Right ventricle myocardium inferior (tissue), 1 donor: ENCODE data around the gene SF3B6. TPM values are rescaled to one million over a fixed set of nuclear protein-coding genes. Genes with fewer than 3 reads are reported as not detected.
"Not testable (repeated sequence)": the region's sequence is repeated elsewhere in the genome, so short reads cannot be mapped to it uniquely, and the experiment has no call there.

ENCODE experiments used
- ATAC-seq: fragments of 200-7000 bp; cut with Tn5 transposase; one replicate; pipeline ENCODE4 v1.9.1; 2020; ENCODE audit warnings: mild to moderate bottlenecking, moderate library complexity
- DNase-seq: peaks from one replicate; pipeline ENCODE4 v3.0.0; 2021; ENCODE audit errors: missing footprints
- intact Hi-C: fragments of 100-400 bp; cut with DNase I; formaldehyde crosslinking; loops from one replicate; pipeline ENCODE4 v1.11.0; 2022
- total RNA-seq: library from RNA; stranded (reverse); fragmentation: NEBNext Ultra II Directional; extraction: Animal tissue kit (Norgen Biotek cat#: 25700); gene quantifications from one replicate; pipeline ENCODE4 v1.2.1, GENCODE V29; 2021
- donor health status: DM: no; HTN: yes; CAD: no; lungs with severe emphysema.

SF3B6 gene
- total RNA-seq, 1 donor from 2014 or later: 53.7 TPM

DNA sequence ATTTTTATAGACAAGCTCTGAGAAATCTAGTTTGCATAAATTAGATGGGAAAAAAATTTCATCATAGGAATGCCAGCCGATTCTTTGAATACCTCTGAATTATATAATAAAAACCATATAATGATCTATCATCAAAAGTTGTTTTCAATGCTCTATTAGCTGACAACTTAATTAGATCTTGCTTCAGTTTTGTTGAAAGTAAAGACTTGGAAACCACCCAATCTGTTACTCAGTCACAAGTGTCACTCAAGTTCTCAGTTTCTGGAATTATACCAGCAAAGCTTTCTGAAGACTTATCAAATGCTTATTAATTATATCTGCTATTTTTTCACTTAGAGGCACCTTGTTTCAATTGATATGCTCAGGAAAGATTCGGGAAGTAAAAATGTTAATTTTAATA lies 25.9 kb upstream of the SF3B6 start:
- ATAC-seq (no peak), DNase-seq (no peak)
- intact Hi-C loops: no loop called here

DNA sequence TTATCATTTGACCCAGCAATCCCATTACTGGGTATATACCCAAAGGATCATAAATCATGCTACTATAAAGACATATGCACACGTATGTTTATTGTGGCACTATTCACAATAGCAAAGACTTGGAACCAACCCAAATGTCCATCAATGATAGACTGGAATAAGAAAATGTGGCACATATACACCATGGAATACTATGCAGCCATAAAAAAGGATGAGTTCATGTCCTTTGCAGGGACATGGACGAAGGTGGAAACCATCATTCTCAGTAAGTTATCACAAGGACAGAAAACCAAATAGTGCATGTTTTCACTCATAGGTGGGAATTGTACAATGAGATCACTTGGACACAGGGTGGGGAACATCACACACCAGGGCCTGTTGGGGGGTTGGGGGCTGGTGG lies 24.6 kb upstream of the SF3B6 start:
- ATAC-seq, intact Hi-C loops, DNase-seq: not testable (repeated sequence)

DNA sequence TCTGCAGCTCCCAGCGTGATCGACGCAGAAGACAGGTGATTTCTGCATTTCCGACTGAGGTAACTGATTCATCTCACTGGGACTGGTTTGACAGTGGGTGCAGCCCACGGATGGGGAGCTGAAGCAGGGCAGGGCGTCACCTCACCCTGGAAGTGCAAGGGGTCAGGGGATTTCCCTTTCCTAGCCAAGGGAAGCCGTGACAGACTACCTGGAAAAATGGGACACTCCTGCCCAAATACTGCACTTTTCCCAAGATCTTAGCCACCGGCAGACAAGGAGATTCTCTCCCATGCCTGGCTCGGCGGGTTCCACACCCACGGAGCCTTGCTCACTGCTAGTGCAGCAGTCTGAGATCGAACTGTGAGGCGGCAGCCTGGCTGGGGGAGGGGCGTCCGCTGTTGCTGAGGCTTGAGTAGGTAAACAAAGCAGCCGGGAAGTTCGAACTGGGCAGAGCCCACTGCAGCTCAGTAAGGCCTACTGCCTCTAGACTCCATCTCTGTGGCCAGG lies 19.1 kb upstream of the SF3B6 start:
- ATAC-seq, intact Hi-C loops, DNase-seq: not testable (repeated sequence)

DNA sequence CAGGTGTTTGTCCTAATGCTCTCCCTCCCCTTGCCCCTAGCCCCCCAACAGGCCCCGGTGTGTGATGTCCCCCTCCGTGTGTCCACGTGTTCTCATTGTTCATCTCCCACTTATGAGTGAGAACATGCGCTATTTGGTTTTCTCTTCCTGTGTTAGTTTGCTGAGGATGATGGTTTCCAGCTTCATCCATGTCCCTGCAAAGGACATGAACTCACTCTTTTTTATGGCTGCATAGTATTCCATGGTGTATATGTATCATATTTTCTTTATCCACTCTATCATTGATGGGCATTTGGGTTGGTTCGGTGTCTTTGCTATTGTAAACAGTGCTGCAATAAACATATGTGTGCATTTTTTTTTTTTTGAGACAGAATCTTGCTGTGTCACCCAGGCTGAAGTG lies 17.1 kb upstream of the SF3B6 start:
- ATAC-seq, DNase-seq, intact Hi-C loops: not testable (repeated sequence)

DNA sequence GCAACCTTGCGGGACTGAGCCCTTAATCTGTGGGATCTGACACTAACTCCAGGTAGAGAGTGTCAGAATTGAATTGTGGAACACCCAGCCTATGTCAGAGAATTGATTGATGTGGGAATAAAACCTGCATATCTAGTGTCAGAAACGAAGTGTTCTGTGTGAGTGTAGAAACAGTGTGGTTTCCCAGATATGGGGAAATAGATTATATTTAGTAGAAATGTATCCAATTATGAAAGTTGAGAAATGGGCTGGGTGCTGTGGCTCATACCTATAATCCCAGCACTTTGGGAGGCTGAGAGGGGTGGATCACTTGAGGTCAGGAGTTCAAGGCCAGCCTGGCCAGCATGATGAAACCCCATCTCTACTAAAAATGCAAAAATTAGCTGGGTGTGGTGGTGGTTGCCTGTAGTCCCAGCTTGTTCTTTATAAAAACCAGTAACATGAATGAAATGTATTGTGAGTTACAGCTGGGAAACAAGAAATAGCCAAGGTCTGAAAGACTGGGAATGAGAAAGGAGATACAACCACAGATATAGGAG lies 12.8 kb upstream of the SF3B6 start:
- intact Hi-C loops: no loop called here
- DNase-seq: no peak
- ATAC-seq: no peak

DNA sequence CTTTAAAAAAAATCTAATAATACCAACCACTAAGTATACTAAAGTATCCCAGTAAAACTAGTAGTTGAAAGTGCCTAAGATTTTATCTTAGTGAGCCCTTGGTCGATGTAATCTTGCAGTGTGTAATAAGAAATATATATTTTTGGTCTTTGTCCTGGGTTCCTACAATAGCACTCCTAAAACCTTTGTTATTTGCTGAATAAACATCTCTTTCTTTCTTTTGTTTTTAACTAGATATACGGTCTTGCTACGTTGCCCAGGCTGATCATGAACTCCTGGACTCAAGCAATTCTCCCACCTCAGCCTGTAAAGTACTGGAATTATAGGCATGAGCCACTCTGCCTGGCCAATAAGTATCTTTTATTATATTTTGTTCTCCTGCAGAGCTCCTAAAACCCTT lies 10.9 kb upstream of the SF3B6 start:
- intact Hi-C loops: no loop called here
- DNase-seq: no peak
- ATAC-seq: no peak

DNA sequence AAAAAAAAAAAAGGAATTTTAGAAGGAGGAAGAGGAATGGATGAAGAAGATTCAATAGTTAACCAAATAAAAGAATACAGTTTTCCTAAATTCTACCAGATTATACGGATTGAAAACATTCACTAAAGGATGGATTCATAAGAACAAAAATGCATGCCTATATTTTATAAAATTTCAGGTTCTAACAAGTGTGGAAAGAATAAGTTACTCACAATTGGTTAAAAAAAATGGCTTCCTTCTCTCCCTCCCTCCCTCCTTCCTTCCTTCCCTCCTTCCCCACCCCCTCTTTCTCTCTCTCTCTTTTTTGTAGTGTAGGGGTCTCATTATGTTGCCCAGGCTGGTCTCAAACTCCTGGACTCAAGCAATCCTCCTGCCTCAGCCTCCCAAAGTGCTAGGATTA lies 10.1 kb upstream of the SF3B6 start:
- no peak for ATAC-seq
- intact Hi-C loops: no loop called here
- DNase-seq: no peak

DNA sequence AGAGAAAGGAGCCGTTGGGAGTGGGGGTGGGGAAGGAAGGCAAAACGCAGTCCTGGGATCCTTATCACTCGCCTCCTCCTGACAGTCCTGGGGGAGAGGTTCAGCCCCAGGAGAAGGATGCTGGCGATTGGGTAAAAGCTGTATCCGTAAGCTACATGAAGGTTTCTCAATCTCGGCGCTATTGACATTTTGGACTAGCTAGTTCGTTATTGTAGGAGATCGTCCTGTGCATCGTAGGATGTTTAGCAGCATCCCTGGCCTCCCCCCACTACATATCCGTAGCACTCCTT lies 9.0 kb upstream of the SF3B6 start:
- intact Hi-C loops: no loop called here
- DNase-seq (no peak), ATAC-seq (no peak)

DNA sequence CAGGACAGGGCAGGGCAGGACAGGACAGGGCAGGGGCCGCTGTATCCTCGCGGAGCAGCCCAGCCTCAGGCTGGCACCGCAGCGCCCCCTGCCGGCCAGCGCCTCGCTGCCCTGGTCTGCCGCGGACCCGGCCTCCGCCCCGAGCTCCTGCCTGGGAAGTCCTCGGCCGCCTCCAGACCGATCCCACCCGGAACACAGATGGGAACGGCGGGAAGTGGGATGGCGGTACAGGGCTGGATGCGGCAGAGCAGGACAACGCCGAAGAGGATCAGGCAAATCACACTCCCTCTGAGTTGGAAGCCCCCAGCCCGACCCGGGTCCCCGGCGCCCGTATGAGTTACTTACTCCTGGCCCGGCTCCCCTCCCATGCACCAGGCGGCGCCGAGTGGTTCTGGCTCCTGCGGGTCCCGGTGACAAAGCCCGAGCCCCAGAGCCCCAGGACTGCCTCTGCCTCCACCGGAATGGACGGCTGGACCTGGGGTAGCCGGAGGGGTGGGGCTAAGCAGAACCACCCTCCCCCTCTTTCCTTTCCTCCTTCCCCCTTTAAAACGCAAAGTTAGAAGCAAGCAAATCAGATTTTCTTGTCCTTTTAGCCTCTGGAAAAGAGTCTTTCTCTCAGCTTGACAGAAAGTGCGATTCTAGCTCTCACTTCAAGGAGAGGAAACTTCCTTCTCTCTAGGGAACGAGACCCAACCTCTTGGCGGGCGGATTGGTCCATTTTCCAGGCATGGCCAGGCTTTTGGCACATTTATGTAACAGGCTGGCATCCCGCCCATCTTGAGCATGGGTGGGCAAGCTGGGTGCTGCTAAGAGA lies 8.5 kb upstream of the SF3B6 start, which contains the start of gene TP53I3:
TSS of gene TP53I3 (minus strand) at position 449 of the 814 bp plus-strand sequence. CDS start 508 bp downstream, outside the sequence.
- intact Hi-C loops: loop anchor here (5.0 kb wide), 1 partner anchor 262 kb away; no protein-coding TSS in a partner anchor
- DNase-seq (peak; percentile 94), ATAC-seq (peak; percentile 97)

DNA sequence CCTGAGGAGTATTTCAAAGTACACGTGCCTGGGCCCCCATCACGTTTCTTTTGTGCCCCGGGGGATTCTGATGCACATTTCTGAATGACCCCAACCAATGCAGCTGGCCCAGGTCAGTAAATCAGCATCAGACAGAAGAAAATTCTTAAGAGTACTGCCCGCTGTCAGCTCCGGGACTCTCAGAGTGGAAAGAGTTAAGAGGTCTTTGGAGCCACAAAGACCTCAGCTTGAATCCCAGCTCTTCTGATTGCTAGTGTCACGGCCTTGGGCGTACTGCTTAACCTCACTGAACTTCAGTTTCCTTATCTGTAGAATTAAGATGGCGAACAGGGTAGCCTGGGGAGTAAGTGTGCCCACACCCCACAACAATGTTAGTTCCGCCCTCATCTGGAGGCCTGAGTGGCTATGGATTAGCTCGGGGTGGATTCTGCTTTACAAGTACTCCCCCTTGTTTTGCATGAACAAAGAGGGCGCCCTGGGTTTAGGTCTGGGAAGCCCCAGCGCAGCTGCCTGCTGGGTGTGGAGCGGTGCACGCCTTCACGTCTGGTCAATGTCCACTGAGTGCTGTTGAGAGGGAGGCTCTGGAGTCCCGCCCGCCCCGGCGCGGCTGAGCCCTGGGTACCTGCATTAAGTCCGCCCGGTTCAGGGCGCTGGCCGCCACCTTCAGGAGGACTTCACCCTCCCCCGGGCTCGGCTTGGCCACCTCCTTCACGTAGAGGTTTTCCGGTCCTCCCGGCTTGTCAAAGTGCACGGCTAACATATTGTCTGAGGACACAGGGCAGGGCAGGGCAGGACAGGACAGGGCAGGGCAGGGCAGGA lies 7.7 kb upstream of the SF3B6 start:
- intact Hi-C loops: loop anchor here (5.0 kb wide), 1 partner anchor 261 kb away; no protein-coding TSS in a partner anchor
- ATAC-seq: peak; percentile 67

DNA sequence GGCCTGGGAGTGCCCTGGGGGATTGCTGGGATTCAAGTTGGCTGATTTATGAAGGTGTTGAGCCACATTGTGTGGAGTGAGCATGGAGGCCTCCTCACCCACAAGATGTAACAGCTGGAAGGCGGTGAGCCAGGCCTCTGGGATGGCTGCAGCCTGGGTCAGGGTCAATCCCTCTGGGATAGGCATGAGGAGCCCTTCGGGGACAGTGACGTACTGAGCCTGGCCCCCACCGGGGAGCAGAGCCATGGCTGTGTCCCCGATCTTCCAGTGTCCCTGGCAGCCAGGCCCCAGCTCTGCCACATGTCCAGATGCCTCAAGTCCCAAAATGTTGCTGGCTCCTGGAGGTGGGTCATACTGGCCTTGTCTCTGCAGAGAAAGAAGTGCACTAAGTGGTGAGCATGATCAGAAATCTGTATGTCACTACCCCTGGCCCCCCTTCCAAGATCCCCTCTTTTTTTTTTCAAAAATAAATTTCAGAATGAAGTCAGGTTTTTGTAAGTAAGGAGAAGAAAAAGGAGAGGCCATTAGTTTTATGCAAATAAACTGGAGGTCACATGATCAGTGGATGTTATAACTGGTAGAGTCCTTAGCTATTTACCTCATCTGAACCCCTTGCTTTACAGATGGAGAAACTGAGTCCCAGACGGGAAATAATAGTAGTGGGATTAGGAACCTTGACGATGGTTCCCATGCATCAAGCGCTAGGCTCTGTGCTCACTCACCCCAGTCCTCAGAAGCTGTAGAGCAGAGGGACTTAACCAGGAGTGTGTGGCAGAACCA lies 6.9 kb upstream of the SF3B6 start:
- ATAC-seq (no peak), DNase-seq (no peak)
- intact Hi-C loops: loop anchor here (5.0 kb wide), 1 partner anchor 261 kb away; no protein-coding TSS in a partner anchor

More for the DNA sequence above, 7.7 kb upstream of the SF3B6 start:
- DNase-seq: no peak

DNA sequence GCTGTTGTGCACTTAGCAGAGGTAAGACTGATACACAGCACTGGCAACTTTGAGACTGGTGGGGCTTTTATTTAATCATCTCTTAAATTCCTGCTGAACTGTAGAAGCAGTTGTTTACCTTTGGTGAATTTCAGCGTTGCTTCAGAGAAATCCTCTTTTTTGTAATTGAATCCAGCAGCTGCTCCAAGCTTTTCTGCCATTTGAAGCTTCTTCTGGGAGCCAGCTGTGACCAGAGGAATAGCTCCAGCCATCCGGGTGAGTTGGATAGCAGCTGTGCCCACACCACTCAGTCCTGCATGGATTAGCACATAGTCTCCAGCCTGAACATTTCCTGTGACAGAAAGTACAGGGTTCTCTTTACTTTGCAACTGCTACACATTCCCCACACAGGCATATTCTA lies 4.6 kb upstream of the SF3B6 start:
- no peak for DNase-seq
- ATAC-seq: no peak
- intact Hi-C loops: loop anchor here (5.0 kb wide), 1 partner anchor 258 kb away; no protein-coding TSS in a partner anchor

DNA sequence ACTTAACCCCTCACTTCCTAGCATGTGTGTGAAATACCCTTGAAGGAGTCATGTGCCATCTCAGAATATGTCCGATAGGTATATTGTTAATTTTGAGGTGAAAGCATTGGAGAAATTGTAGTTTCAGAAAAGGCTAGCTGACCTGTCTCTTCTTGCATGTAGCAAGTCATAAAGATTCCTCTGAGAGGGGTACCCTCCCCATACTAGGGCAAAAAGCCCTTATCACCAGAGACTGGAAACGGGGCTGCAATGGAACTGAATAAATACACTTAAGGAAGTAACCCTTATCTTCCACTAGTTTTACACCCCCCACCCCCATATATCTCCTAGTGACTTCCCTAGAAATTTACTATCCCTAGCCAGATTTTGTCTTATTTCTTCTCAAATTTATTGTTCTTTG lies 1.8 kb upstream of the SF3B6 start:
- ATAC-seq (no peak), DNase-seq (no peak)
- intact Hi-C loops: loop anchor here (2.0 kb wide), 1 partner anchor 151 kb away; the partner anchor contains the start of gene ATAD2B

DNA sequence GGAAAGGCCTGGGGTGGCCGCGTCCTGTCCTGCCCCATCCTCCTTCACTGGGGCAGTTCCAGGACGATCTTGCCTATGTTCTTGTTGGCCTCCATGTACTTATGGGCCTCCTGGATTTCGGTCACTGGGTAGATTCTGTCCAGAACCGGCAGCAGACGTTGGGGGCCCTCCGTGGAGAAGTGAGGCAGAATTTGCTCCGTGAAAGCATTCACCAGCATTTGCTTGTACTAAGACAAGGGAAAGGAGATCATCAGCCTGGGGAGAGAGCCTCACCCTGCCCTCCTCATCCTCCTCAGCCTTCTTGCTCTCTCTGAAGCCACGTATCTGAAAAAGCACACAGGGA lies 1.4 kb upstream of the SF3B6 start:
- DNase-seq (no peak), ATAC-seq (peak; percentile 0)
- intact Hi-C loops: loop anchor here (2.0 kb wide), 1 partner anchor 151 kb away; the partner anchor contains the start of gene ATAD2B

DNA sequence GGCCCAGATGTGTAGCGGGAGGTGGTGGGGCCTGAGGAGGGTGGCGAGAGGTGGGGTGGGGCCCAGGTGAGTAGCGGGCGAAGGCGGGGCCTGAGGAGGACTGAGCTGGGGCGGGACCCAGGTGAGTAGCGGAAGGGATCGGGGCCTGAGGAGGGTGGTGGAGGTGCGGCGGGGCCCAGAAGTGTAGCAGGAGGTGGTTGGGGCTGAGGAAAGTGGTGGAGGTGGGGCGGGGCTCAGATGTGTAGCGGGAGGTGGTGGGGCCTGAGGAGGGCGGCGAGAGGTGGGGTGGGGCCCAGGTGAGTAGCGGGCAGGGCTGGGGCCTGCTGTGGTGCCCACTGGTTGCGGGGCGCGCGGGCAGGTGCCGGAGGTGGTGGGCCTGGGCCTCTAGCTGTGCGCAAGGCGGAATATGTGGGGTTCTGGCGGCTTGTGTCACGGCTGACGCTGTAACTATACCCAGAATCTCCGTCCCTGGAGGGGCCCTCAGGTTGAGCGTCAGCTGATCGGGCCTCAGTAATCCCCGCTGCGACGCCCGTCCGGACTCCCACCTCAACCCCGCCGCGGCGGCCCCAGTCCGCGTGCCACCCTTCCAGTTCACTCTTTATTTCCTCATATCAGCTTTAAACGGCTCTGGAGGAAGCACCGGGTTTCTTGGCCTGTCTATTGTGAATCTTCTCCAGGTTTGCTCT lies 866 bp upstream of the SF3B6 start:
- no peak for DNase-seq
- peak; percentile 6 for ATAC-seq
- intact Hi-C loops: loop anchor here (1.0 to 2.0 kb wide), 2 partner anchors 30 to 150 kb away; partner anchors contain the start of genes ATAD2B and WDCP

DNA sequence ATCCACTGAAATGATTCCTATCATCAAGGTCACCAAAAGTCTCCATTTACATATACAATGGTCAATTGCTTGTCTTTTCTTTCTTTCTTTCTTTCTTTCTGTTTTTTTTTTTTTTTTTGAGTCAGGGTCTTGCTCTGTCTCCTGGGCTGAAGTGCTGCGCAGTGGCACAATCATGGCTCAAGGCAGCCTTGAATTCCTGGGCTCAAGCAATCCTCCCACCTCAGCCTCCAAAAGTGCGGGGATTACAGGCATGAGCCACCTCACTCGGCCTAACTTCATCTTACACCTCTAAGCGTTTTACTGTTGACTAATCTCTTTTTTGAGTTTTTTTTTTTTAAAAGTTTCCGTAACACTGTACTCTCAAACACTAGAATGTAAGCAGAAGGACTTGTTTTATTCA lies 867 bp downstream of the SF3B6 start:
- DNase-seq: no peak
- no peak for ATAC-seq
- intact Hi-C loops: no loop called here

DNA sequence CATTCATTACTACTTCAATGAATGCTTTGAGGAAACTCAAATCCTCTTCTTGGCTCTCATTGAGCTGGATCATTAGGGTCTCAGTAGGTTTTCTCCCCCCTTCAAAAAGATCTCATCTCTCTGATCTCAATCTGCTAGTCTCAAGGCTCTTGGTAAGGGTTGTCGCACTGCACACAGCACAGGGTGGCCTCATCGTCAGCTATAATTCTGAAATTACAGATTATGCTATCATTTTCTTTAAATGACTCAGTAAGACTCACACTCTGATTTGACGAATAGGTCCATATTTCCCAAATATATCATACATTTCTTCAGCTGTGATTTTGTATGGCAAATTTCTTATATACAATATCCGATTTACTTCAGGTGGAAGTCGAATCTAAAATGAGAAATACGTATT lies 2.3 kb downstream of the SF3B6 start:
- DNase-seq (no peak), ATAC-seq (no peak)
- intact Hi-C loops: no loop called here

DNA sequence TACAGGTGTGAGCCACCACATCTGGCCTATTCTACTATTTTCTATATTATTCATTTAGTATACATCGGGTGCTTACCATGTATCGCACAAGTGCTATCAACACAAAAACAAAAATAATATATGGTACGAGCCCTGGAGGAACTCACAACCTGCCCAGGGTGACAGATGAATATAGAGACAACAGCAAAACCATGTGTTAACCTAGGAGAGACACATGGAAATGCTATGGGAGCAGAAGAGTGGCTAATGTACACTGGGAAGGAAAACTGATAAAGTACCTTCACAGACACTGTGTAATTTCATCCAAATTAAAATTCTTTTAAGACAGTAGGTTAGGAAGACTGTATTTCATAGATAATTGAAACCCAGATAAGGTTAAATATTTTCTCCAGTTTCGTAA lies 3.9 kb downstream of the SF3B6 start:
- no peak for DNase-seq
- ATAC-seq: no peak
- intact Hi-C loops: no loop called here
